Fibroblast of the aortic adventitia (primary cell): Measurements from ENCODE around the gene EEFSEC. TPM values are rescaled to one million over a fixed set of nuclear protein-coding genes. Genes with fewer than 3 reads are reported as not detected.
A peak's percentile ranks its signal among the peaks of the same experiment; 100 is the strongest.

ENCODE experiments used
- DNase-seq: peaks from one replicate; pipeline ENCODE4 v3.0.0-alpha.2; 2010; ENCODE audit warnings: low read depth
- H3K4me3 ChIP-seq: 2 replicates; pipeline ENCODE4 v1.5.1; 2011; ENCODE audit warnings: low read depth, mild to moderate bottlenecking, control low read depth, low read length, moderate library complexity
- CTCF ChIP-seq: IDR thresholded peaks from 2 replicates; pipeline ENCODE4 v1.5.1; 2011; ENCODE audit warnings: mild to moderate bottlenecking, low read length, control low read depth, inconsistent platforms; ENCODE audit not compliant: insufficient read depth
- total RNA-seq: library from RNA; depleted of rRNA; stranded (reverse); fragments of >200 nt; gene quantifications from 2 replicates; pipeline ENCODE4 v1.2.3, GENCODE V29; 2012; ENCODE audit warnings: low replicate concordance

Gene EEFSEC
- total RNA-seq, 1 donor, result 8.1 TPM

- no peak overlapping the region for H3K4me3 ChIP-seq
- no peak for TF ChIP-seq CTCF
- no peak for DNase-seq
Measured at GRCh38 chr3:128311441-128311844, 158.2 kb downstream of the EEFSEC start.

DNA sequence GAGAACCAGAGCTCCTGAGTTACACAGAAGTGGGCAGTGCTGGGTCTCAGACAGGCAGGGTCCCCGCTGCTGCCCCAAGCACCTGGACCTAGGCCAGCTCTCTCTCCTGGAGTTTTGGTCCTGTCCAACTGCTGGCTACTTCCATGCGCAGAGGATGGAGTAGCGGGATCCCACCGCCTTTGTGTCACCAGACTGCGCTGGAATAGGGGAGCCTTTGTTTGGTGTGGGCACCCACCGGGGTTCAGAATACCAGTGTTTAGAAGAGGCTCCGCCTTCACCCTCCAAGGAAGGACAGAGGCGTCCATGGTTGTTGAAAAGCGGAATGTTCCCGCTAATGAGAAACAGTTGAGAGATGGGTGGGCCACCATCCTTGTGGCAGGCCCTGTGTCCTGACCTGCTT is 159.0 kb downstream of the EEFSEC start:
- H3K4me3 ChIP-seq, result no peak overlapping the region
- TF ChIP-seq CTCF, result no peak
- no peak for DNase-seq

- TF ChIP-seq CTCF, result no peak
- no peak for DNase-seq
- H3K4me3 ChIP-seq, result no peak overlapping the region
Measured at GRCh38 chr3:128313071-128313725, 159.9 kb downstream of the EEFSEC start.

- no peak overlapping the region for H3K4me3 ChIP-seq
- no peak for DNase-seq
- no peak for TF ChIP-seq CTCF
Measured at GRCh38 chr3:128313935-128314334, 160.7 kb downstream of the EEFSEC start.

DNA sequence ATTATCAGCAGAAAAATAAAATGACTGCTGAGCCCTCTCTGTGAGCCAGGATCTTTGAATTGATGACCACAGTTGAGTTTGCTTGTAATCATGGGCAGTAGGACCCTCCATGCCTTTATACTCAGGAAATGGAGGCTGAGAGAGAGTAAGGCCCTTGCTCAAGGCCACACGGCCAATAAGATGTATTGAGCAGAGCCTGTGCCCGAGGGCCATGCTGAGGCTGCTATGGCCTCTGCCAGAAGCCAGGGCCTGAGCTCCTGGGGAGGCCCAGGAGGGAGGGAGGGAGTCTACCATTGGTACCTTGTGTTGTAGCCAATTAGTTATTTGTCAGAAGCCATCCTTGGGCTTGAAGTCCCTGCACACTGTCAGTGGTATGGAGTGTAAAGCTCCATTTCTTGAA is 162.0 kb downstream of the EEFSEC start:
- no peak overlapping the region for H3K4me3 ChIP-seq
- no peak for TF ChIP-seq CTCF
- no peak for DNase-seq

DNA sequence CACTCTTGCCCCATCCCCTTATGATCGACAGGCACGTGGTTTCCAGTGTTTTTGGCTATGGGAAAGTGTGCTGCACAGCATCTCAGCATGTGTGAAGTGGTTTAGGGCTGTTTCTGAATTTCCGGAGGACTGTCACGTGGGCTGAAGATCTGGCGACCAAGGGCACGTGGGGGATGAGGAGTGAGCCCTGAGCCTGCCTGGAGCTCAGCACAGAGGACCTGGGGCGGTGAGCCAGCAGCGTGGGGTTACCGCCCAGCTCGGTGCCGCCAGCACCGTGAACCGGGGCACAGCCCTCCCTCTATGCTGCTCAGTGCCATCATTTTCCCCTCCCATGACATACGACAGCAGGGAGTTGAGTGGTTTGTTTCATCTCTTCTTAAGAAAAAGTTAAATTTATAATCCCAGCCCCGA is 163.2 kb downstream of the EEFSEC start:
- peak; percentile 42 for DNase-seq
- H3K4me3 ChIP-seq, result no peak overlapping the region
- no peak for TF ChIP-seq CTCF
